T-helper 22 cell (primary cell): ENCODE data around the gene DSG3.

Source experiments
- DNase-seq: peaks from one replicate; pipeline ENCODE4 v3.0.0-alpha.2; 2020; ENCODE audit warnings: low read depth

The DSG3 gene

DNA sequence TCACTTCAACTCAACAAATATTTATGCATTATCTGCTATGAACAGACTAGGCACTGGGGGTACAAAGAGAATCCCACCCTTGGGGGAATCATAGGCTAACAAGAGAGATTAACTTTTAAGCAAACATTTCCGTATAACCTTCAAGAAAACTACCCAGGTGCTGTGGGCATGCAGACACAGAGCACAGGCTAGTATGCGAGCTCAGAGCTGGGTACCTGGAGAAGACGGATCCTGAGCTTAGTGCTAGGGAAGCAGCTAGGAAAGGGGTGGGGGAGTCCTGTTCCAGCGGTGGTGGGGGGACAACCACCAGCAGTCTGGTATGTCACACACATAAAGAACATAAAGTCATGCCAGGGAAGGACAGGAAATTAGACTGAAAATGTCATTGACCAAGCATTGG lies 17.5 kb upstream of the DSG3 start:
- DNase-seq = no peak

DNA sequence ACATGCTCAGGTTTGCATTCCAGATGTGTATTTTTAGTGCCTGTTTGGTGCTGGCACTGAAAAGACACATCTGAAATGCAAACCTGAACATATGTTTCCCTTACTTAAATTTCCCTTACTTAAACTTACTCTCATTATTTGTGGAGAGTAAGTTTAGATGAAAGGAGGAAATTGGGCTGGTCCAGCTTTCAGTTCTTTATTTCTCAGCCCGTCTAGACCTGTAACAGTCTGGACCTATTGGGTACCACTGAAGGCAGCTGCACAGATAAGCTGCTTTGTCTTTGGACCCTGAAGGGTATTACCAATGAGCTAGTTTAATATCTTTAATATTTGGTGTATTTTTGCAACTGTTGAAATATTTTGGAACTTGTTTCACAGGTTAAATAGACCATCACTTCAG lies 17.0 kb upstream of the DSG3 start:
- DNase-seq = no peak

DNA sequence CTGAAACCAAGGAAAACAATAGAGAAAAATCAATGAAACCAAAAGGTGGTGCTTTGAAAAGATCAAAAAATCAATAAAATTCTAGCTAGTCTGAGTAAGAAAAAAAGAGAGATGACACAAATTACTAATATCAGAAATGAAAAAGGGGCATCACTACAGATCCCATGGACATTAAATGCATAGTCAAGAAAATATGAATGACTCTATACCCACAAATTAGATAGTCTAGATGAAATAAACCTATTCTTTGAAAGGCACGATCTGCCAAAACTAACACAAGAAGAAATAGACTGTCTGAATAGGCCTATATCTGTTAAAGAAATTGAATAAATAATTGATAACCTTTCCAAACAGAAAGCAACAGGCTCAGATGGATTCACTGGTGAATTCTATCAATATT lies 15.2 kb upstream of the DSG3 start:
- no peak for DNase-seq

DNA sequence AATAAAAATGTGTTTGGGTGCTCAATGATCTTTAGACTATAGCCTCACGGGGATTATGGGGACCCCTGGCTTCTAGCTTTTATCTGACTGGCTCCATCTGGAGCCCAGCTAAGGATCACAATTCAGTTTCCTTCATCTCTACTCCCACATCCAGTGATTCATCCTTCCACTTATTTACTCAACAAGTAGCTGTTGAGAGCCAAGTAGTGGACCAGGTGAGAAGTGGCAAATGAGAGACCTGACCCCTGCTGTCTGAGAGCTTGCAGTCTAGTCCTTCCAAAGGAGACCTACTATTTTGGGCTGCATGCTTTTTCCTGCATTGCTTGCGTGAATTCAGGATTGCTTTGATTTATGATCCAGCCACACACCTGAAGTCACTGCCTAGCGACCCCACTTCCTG lies 10.7 kb upstream of the DSG3 start:
- no peak for DNase-seq

DNA sequence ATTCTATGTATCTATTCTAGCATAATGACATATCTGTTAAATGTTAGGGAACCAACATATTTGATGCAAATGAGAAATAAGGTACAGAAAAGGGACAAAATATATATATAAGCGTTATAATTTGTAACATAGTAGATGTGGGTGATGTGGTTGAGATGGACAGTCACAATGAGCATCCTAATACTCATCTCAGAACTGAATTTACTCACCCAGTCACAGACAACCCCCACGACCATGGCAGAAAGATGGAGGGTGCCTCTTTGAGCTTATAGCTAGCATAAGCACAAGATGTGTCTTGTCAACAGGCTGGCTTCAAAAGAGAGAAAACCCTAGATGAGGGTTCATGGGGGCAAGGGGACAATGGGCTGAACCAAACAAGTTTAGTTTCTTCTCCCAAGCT lies 9.1 kb upstream of the DSG3 start:
- DNase-seq = no peak

DNA sequence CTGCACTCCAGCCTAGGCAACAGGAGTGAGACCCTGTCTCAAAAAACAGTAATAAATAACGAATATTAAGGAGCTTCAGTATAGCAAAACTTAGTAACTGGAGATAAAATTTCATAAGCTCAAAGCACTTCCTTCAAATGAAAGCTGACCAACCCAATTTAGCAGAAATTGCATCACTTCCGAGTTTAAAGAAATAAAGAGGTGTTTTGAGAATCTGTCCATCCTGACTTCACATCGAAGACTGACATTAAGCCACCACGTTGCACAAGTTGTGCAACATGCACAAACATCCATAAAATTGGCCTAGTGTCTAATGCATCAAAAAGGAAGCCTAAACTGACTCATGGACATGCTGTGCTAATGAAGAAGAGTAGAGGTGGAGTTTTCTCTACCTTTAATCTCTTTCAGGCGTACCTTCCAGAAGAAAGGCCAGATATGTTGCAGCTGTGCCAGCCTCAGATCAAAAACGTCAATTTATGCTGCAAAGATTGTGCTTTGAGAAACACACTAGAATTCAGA lies 7.7 kb upstream of the DSG3 start:
- DNase-seq = no peak

DNA sequence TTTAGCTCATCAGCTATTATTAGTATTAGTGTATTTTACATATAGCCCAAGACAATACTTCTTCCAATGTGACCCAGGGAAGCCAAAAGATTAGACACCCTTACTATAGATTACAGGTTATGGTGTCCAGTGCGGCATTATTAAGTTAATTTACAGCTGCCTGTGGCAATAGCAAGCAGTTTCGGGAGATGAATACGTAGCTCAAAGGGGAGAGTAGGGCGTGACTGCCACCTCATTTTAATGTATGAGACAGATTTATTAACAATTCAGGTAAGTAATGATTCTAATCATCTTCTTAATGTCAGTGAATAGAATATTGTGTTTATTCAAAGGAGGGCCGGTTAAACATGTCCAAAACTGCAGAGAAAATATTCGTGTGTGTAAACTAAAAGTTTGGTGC lies 6.8 kb upstream of the DSG3 start:
- no peak for DNase-seq

DNA sequence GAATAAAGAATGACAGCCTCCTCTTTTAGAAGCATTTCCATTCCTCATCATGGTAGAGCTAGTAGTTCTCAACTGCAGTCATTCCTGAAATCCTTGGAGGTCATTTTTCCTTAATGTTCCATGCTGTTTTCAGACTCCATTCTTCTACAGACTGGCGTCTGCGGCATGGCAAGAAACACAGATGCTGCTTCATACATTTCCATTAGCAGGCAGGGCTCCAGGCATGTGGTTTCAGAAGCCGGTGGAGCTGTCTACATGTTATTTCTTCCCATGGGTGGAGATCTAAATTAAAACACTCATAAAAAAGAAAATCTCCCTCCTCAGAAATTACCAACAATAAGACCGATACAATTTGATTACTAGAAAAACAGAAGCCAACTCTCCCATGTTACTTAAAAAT lies 6.0 kb upstream of the DSG3 start:
- no peak for DNase-seq

DNA sequence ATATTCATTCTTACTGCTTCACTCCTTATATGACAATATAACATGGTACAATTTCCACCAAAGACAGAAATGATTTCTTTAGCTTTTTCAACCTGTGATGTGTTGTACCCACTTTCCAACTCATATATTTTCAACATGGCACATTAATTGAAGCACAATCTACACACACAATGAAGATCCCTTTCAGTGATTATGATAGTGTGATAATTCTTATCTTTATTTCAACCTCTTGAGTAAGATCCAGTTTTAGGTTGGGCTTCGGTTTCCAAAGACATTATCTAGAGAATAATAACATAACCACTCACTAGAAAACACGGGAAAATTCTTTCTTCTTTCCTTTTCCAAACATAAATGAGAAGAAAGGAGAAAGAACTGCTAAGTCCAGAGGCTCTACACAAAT lies 3.4 kb upstream of the DSG3 start:
- no peak for DNase-seq

DNA sequence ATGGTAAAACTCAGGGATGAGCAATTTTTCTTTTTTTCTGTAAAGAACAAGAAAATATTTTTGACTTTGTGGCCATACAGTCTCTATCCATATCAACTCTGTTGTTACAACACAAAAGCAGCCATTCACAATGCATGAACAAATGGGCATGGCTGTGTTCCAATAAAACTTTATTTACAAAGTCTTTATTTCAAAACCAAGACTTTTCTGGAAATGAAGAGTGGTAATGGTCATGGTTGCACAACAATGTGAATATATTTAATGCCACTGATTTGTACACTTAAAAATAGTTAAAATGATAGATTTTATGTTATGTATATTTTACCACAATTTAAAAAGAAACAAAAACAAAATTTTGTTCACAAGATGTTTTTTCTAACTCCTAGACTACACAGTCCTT lies 1.6 kb upstream of the DSG3 start:
- DNase-seq = no peak

DNA sequence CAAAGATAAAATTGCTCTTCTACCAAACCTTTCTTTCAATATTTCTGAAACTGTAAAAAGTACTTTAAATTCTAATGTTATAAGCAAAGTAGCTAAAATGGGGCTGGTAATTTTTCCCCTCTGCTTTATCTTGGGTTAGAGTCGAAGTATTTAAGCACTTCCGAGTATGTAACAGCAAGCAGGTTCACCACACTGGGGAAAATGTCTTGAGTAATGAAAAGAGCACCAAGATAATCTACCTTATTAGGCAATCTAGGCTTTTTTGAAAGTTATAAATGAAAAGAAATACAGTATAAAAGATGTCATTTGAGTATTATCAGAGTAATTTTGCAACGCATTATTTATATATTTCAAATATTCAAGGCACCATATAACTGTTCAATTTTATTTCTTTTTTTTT lies 687 bp upstream of the DSG3 start:
- DNase-seq = no peak

DNA sequence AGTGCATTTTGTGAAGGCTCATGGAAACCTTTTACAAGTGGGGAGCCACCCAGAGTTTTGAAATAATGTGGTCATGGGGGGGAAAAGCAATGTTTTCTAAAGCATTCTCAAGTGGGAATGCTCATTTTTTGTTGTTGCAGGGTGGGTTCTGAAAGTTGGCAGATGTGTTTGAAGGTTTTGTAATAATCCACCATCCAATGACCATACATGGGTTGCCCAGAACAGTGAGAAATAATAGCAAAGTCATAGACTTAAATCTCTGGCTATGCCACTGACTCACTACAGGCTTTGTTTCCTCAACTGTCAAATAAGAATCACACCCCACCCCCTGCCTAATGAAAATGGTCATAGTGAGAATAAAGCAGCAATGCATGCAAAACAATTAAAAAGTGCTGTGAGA lies 2.9 kb downstream of the DSG3 start:
- DNase-seq = no peak

DNA sequence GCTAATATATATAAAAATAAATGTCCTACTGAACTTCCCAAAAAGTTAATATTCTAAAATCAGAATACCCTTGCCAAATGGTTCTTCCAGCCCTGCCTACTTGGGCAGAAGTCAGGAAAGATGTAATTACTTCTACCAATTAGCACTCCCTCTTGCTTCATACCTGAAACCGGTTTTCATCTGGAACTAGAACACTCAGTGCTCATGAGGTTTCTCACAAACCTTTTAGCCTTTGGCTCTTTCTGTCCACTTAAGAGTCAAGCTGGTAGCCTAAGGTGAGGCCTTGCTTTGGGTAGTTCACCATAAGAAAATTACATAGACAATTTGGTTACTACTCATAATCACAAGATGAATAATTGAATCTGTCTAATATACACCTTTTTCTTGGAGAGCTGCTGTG lies 4.1 kb downstream of the DSG3 start:
- DNase-seq = no peak

DNA sequence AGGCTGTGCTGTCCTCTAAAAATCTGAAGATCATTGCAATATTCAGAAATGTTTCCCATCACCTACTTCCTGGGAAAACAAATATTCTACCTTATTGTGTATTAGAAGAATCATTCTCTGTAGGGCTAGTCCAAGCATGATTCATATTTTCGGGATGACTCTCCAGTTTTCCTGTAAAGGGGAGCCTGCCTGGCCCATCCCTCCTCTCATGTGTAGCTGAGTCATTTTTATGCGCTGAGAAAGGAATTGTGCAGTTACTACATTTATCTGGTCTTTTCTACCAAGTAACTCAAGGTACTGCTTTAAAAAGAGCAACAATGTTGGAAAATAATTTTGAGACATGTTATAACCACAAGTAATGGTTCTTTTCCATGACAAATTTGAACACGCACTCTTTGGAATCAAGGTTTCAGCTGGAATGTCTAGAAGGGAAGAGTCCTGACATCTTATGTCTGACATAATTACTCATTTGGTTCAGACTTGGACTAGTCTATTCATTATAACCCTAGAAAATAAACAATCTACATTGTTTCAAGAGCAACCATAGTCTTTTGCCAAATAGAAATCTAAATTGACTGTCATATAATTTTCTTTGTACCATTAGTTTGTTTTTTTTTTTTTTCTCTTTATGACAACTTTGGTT lies 6.6 kb downstream of the DSG3 start:
- no peak for DNase-seq

DNA sequence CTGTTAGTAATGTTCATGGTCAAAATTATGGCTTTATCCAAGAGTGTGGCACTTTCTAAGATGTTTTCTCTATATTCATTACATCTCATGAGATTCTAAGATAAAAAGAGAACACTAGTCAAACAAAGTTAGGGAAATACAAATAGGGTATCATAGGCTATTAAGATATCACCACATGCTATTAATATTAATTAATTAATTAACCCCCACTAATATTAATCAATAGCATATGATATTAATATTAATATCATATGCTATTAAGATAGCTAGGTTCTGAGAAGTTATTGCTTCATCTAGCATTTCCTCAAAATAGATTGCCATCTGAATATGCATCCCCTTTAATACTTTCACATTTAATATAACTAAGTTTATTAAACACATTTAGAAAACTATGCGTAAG lies 22.1 kb downstream of the DSG3 start:
- DNase-seq = no peak

DNA sequence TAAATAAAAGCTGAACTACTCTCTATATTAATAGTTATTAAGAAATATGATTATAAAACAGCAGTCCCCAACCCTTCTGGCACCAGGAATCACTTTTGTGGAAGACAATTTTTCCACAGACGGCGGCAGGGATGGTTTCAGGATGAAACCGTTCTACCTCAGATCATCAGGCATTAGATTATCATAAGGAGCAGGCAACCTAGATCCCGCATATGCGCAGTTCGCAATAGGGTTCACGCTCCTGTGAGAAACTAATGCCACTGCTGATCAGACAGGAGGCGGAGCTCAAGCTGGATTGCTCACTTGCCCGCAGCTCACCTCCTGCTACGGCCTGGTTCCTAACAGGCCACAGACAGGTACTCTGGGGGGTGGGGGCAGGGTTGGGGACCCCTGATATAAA lies 31.1 kb downstream of the DSG3 start:
- no peak for DNase-seq

DNA sequence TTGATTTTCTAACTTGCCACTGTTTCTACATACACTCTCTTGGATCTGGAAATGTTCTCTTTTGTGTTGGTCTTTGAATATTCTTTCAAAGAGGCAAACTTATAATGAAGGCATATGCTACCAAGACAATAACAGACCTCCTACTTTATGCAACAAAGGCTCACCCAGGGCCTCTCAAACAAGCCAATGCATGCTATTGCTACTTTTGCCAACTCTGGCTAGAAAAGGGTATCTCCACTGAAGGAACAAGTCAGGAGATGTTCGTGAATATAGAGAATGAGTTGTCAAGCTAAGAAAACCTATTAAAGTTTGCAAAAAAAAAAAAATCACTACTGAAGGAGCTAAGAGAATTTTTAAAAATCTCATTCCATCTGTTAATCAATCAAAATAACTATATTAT lies 34.5 kb downstream of the DSG3 start:
- no peak for DNase-seq

DNA sequence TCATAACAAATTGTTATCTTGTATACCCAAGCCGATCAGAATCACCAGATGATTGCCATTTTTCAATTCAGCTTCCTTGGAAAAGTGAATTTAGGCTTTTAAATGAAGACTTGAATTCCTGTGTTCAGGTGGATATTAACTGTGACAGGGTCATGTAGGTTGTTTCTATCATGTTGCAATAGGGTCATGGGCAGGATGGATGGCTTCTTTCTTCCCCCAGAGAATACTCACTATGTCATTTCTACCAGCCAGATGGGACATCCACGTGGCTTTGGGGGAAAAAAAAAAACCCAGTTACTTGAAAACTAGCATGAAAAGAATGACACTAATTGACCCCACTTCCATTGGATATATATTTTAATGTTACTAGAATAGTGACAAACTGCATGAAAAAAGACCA lies 35.9 kb downstream of the DSG3 start:
- no peak for DNase-seq

DNA sequence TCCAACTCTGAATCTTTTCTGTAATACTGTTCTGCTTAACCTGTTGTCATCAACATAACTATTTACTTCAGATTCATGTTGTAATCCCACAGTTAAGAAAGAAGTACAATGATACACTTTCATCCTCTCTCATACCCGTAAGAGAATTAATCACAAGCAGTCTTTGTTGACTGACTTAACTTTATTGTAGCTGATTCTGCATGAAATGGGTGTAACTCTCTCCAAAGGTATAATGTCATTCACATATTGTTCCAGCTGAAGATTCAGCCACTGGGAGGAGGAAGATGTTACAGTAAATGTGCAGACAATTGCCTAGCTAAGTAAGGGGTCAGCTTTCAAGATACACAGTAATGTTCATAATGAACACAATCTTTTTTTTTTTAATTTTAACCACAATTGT lies 36.9 kb downstream of the DSG3 start:
- no peak for DNase-seq

DNA sequence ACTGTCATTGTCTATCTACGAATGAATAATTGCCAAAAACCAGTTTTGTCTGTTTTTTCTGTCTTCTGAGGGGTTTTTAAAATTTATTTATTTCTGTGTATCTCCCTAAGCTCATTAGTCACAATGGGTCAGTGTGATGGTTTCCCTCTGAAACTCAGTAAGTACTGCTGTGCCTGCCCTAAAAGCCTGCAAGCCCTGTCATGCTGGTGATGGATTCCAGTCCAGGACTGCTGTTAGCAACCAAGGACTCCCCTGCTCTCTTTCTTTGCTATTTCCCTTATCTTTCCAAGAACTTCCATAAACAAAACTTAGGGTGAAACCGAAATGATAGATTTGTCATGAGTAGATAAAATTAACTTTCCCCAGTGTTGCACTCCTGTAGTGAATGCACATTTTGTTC lies 38.6 kb downstream of the DSG3 start:
- no peak for DNase-seq

DNA sequence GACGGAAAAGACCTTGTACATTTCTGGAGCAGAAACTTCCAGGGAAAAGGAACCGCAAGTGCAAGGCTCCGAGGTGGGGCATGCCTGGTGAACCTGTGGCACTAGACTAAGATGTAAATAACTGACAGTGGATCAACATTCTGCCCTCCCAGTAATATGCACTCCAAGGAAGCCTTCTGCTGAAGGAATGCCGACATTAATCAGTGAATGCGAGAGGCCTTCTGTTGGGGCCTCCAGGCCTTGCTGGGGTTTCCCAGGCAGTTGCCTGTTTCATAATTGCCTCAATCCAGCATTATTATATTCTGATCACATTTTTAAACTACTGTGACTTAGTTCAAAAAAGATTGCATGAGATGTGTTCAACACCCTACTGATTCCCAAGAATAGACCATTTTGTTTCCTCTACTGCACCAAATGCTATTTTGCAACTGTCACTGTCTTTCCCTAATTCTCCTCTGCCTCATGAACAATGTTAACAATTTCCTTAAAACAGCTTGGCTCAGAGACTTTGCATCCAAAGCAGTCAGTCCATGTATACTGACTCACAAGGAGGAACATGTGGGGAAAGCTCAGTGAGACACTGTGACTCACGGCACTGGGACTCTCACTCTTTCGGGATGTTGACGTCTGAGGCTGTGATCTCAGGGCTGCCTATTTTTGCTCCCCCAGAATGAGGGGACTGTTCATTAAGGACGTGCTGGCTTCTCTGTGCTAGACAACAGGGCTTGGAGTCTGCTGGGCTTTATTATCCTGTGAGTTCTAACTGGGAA lies 39.9 kb downstream of the DSG3 start:
- DNase-seq = no peak

DNA sequence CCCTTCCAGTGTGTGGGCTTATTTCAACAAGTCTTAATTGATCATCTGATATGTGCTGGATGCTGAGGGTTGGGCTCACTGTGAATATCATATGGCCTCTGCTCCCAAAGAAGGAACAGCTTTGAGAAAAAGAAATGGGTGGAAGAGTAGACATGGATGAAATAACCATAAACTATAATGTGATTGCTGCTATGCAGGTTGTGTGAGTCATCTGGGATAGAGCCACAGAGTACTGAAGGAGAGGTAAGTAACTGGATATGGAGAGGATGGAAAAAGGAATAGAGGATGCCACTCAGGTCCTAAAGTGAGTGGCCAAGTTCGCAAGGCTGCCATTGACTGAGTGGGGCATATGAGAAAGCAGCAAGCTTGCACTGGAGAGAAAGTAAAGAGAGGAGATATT lies 41.8 kb downstream of the DSG3 start:
- no peak for DNase-seq

DNA sequence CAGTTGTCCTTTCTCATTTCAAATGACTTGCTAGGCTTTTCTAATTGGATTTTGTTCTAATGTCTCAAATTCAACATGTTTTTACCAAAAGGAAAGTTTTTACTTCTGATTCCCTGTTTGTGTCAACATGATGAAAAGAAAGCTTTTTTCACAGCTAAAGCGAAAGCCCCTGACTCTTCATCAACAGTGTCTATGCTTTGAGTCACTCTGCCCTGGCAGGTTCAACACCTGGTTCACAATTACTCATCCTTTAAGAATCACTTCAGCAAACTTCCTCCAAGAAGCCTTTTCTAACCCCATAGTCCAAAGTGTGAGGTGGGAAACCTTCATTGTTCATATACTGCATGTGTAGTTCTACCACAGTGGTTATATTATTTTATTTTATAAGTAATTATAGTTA lies 42.8 kb downstream of the DSG3 start:
- DNase-seq = no peak

DNA sequence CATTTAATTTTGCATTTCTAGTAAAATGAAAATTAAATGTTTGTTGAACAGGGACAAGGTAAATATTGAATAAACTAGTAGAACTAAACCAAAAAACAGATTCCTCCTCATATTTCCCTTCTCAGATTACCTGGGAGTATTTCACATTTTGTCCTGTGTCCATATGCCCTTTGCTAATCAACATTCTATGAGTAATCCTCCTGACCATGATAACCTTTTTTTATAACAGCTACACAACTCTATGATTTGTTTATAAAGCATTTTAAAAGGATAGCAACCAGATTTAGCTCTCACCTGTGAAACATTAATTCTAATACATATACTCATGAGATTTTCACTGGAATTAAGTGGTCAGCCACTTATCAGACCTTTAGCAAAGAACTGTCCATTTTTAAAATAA lies 43.3 kb downstream of the DSG3 start:
- no peak for DNase-seq
